H1 (cell line): ENCODE results near the gene GPC3. TPM values are rescaled to one million over a fixed set of nuclear protein-coding genes. Genes with fewer than 3 reads are reported as not detected.

ENCODE experiments used
- JUND ChIP-seq: IDR thresholded peaks from 2 replicates; pipeline ENCODE4 v1.6.1; 2011; ENCODE audit warnings: mild to moderate bottlenecking, improper control_type of control experiment, low read length
- RFX5 ChIP-seq: IDR thresholded peaks from 2 replicates; pipeline ENCODE4 v1.6.1; 2011; ENCODE audit warnings: low read depth, low read length, improper control_type of control experiment, borderline replicate concordance
- RNF2 ChIP-seq: fragments of 200-900, 300-1000 bp; sonication (generic); IDR thresholded peaks from 2 replicates; pipeline ENCODE4 v1.7.1; 2016; ENCODE audit warnings: borderline replicate concordance, low read depth, mild to moderate bottlenecking, antibody characterized with exemption, low read length; ENCODE audit not compliant: poor library complexity, severe bottlenecking; ENCODE audit errors: missing control alignments
- SP1 ChIP-seq: IDR thresholded peaks from 2 replicates; pipeline ENCODE4 v1.6.1; 2011; ENCODE audit warnings: low read depth, low read length
- polyA plus RNA-seq, 7 experiments: library from polyadenylated mRNA; depleted of rRNA in 3 of 7; stranded (reverse) in 5 of 7; unstranded in 2 of 7; fragments of >200 nt in 5 of 7; fragments of 200-250 nt in 2 of 7; gene quantifications; 1 replicate in 5 of 7; 2 replicates in 1 of 7; 4 replicates in 1 of 7; pipeline versions ENCODE4 v1.2.1 to v1.2.3, GENCODE V29; 2011 to 2013; ENCODE audit warnings: missing spikeins in 2 of 7, mixed read lengths in 2 of 7
- total RNA-seq: library from RNA; stranded (reverse); fragmentation: NEBNext Ultra II Directional; extraction: Animal tissue kit (Norgen Biotek cat#: 25700); gene quantifications from 2 replicates; pipeline ENCODE4 v1.2.1, GENCODE V29; 2021
- TF ChIP-seq, protein P1 (sequence below): IDR thresholded peaks from 2 replicates; pipeline ENCODE4 v1.6.1; 2012; ENCODE audit warnings: inconsistent platforms

GPC3 gene
- total and polyA plus RNA-seq, 2 of the 8 experiments (the other 6 are each of a cell fraction or from before 2014, with no cell fraction given), result 64.8 to 71.9 TPM

DNA sequence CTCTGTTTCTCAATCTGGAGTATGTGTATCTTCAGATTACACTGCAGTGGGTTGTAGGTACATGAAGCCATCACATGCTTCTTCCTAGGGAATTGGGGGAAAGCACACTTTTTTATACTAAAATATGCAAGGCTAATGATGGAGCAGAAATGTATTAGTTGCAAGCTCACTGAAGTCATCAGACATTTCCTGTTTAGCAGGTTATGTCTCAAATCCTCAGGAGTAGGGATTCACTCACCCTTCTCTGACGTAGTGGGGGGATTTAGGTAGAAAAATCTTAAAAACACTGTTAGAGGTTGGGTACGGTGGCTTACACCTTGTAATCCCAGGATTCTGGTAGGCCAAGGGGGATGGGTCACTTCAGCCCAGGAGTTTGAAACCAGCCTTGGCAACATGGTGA, 441.7 kb downstream of the GPC3 start (continued):
- TF ChIP-seq RFX5 (no peak), SP1 (no peak), JUND (no peak), RNF2 (no peak)
- TF ChIP-seq, protein P1, sequence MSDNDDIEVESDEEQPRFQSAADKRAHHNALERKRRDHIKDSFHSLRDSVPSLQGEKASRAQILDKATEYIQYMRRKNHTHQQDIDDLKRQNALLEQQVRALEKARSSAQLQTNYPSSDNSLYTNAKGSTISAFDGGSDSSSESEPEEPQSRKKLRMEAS, result no peak
